GM18526 (cell line): Measurements from ENCODE around the gene PLK5.

ENCODE experiments used
- POLR2A ChIP-seq: IDR thresholded peaks from 3 replicates; pipeline ENCODE4 v1.6.1; 2011; ENCODE audit not compliant: insufficient read length; ENCODE audit errors: extremely low read depth

PLK5 gene

GRCh38 chr19:1488282-1488601, 35.6 kb upstream of the PLK5 start:
- no peak for TF ChIP-seq POLR2A

GRCh38 chr19:1489463-1490310, 34.2 kb upstream of the PLK5 start:
- TF ChIP-seq POLR2A, result peak; percentile 12

DNA sequence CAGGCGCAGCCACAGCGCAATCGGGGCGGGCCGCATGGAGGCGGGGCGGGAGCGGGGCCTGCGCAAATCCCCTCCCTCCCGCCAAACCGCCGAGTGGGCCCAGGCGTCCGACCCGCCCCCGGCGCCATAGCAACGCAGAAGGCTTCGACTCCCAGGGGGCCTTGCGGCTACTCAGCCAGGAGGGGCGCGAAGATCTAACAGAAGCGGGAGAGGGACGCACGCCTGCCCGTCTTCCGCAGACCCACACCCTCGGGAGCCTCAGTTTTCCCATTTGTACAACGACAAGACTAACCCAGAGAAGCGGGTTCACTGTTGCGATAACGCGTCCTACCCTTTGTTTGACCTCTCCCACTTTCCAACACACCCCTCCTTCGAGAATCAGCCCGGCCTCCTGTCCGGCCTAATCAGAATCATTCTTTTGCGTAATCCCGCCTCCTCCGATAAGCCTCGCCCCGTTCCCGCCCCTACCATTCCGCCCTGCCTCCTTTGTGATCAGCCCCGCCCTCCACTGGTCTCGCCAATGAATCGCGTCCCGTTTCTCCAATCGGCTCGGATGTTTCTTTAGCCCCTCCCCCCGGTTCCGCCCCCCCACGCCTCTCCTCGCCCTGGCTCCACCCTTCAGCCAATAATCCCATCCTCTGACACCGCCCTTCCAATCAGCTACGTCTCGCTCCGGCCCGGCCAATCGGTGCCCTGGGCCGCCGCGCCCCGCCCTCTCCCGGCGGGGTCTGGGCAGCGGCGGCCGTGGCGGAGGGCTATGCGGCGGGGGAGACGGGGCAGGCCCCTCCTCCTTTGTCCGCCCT, 33.4 kb upstream of the PLK5 start, which contains the start of gene PCSK4:
TSS of gene PCSK4 (minus strand) at position 40 of the 803 bp plus-strand sequence. CDS start at position 36, 4 bp downstream.
- no peak for TF ChIP-seq POLR2A

DNA sequence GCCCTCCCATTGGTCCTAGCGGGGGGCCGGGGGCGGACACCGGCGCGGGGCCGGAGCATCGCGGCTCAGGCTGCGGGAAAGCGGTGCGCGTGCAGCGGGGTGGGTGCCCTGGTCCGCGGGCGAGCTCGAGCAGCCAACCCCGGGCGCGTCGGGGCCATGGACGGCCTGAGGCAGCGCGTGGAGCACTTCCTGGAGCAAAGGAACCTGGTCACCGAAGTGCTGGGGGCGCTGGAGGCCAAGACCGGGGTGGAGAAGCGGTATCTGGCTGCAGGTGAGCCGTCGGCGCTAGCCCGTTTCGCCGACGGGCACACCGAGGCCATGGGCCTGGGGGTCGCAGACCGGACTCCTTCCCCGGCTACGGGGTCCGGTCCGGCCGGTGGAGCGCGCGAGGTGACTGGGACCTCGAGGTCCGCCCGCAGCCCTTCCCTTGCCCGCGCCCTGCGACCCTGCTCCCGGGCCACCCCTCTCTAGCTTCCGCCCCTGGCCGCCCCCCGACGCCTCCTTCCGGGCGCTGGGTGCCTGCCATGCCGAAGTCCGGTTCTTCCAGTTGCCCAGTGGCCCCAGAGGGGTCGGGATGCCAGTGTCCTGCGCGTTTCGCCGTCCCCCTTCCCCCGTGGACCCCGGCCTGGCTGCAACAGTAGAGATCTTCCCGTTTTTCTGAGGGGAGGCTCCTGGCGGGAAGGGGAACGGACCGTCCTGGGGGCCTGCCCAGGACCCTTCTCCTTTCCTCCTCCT, 32.6 kb upstream of the PLK5 start, which contains the start of gene REEP6:
TSS of gene REEP6 (plus strand) at position 68 of the 735 bp plus-strand sequence. CDS start at position 157, 89 bp downstream.
- TF ChIP-seq POLR2A, result no peak

GRCh38 chr19:1491849-1492170, 32.1 kb upstream of the PLK5 start:
- no peak for TF ChIP-seq POLR2A

DNA sequence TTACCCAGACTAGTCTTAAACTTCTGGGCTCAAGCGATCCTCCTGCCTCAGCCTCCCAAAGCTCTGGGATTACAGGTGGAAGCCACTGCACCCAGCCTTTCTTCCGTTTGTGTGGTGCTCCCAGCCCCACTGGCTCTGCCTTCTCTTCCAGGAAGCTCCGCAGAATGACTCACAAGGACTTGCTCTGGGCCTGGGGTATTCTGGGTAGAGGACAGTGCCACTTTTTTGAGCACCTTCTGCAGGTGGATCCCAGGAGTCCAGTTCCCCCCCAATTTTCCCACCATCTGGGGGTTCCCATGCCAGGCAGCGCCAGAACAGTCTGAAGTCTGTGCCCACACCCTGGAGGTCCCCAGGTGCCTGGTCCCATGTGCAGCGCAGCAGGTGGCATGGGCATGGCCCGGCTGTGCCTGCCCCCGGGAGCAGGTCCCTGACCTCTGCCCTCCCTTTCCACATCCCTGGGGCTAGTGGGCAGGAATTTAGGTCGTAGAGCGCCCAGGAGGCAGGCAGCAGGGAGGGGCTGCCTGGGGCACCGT, 31.3 kb upstream of the PLK5 start:
- TF ChIP-seq POLR2A, result no peak

DNA sequence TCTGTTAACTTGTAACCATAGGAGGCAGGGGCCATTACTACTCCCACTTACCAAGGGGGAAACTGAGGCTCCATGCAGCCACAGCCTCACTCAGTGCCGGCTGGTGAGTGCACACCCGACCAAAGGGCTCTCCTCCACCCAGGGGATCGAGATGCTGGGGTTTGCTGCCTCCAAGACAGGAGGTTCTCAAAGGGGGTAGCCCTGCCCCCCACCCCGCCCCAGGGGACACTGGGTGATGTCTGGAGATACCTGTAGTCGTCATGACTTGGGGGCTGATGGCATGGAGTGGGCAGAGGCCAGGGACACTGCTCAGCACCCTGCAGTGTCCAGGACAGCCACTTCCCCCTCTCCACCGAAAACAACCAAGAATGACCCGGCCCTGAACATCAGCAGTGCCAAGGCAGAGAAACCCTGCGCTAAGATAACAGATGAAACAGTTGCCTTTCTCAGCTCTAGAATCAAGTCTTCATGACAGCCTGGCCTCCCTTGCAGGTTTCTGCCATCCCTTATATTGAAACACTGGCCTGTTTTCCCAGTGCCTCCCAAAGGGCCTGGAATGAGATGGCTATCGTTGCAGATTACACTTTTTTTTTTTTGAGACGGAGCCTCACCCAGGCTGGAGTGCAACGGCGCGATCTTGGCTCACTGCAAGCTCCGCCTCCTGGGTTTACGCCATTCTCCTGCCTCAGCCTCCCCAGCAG, 29.6 kb upstream of the PLK5 start:
- TF ChIP-seq POLR2A, result no peak

DNA sequence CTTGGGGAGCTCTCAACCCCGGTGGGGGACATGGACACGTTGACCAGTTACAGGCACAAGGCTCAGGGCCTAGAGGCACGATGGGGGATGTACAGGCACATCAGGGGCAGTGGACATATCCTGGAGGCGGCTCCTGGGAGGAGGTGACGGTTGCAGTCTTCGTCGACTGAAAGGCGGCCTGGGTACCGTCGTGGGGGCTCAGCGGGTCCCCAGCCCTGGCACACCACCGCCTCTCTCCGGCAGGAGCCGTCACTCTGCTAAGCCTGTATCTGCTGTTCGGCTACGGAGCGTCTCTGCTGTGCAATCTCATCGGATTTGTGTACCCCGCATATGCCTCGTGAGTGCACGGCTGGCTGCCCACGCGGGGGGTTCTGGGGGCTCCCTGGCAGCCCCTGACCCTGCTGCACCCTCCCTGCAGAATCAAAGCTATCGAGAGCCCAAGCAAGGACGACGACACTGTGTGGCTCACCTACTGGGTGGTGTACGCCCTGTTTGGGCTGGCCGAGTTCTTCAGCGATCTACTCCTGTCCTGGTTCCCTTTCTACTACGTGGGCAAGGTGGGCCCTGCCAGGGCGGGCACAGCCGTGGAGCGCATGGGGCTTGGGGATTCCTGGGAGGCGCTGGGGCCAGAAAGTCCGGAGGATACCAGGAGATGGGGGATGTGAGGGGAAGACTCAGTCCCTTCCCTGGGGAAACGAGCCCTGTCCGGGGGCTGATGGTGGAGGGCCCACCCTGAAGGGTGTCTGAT, 28.7 kb upstream of the PLK5 start:
- no peak for TF ChIP-seq POLR2A

DNA sequence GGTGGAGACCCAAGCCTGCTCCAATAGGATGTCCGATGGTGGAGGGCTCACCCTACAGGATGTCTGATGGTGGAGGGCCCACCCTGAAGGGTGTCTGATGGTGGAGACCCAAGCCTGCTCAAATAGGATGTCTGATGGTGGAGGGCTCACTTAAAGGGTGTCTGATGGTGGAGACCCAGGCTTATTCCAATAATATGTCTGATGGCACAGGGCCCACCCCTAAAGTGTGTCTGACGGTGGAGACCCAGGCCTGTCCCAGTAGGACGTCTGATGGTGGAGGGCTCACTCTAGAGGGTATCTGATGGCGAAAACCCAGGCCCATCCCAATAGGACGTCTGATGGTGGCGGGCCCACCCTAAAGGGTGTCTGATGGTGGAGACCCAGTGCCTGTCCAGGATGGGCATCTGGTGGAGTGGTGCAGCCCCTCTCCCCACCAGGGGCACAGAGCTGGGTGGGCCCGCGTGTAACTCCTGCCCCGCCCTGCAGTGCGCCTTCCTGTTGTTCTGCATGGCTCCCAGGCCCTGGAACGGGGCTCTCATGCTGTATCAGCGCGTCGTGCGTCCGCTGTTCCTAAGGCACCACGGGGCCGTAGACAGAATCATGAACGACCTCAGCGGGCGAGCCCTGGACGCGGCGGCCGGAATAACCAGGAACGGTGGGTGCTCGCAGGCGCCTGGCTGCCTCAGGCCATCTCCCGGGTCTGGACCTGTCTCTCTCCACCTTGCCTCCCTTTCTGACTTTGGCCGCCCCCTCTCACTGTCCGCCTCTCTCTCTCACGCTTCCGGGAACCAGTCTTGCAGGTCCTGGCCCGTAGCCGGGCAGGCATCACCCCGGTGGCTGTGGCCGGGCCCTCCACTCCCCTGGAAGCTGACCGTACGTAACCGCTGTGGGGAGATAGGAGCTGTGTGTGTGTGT, 27.8 kb upstream of the PLK5 start:
- TF ChIP-seq POLR2A, result no peak

DNA sequence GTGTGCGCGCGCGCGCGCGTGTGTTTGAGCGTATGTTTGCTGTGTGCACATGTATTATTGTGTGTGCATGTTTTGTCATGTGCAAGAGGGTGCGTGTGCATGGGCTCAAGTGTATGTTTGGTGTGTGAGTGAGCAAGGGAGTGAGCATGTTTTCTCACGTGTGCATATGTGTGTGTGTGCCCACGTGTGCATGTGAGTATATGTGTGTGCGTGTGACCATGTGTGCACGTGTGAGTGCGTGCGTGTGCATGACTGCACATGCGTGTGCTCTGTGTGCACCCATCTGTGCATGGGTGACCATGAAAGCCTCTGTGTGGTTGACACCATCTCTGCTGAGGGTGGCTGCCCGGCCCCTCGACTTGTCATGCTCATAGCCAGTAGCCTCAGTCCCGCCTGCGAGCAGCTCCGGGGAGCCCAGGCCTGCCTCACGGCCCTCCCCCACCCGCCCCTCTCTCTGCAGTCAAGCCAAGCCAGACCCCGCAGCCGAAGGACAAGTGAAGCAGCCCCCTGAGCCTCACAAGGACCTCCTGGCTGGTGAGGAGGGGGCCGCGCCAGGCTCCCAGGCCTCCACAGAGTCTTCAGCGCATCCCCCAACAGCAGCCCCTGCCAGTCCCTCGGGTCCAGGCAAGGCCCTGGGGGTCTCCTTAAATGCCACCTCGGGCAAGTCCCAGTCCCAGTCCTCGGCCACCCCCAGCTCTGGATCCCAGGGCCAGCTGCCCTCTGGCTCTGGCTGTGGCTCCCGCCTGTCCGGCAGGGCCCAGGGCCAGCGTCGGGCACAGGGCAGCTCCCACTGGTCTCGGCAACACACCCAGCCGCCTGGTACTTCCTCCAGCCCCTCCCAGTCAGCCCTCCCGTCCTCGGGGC, 26.9 kb upstream of the PLK5 start:
- no peak for TF ChIP-seq POLR2A

- TF ChIP-seq POLR2A, result no peak
Measured at GRCh38 chr19:1497578-1498235, 26.2 kb upstream of the PLK5 start.

DNA sequence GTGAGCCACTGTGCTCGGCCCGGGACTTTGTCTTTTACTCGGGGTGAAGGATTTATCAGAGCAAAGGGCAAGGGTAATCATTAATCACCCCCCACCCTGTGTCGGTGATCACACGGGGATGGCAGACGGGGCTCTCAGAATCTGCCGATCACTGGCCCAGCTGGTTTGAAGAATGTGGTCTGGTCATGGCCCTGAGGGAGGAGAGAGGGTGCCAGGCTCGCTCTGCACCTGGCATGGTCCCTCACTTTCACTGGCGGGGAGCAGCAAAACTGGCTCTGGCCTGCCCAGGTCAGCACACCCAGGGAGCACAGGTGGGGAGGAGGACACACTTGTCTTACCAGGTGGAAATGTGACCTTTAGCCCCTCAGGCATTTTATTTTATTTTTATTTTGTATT, 22.7 kb upstream of the PLK5 start:
- TF ChIP-seq POLR2A, result no peak
